Gastrocnemius medialis (tissue), 4 donors: ENCODE data around the gene COPS9.

Source experiments
- POLR2A ChIP-seq, 2 donors: fragments of 450-650 bp; IDR thresholded peaks; one replicate each; pipeline ENCODE4 v1.6.1; 2017; ENCODE audit warnings: antibody characterized with exemption in 2 of 2, mild to moderate bottlenecking in 2 of 2, moderate library complexity in 2 of 2
- TF ChIP-seq, protein P1 (sequence below), 5 experiments: fragments of 450-650 bp in 3 of 5; fragments of 200-600 bp in 2 of 5; sonication (generic) in 2 of 5; IDR thresholded peaks in 4 of 5; conservative IDR thresholded peaks in 1 of 5; 1 replicate in 4 of 5; 2 replicates in 1 of 5; pipeline ENCODE4 v1.5.1; 2016 to 2019; ENCODE audit warnings: antibody characterized with exemption in 5 of 5, mild to moderate bottlenecking in 3 of 5, moderate library complexity in 3 of 5

GRCh38 chr2:240146141-240146561 lies 10.0 kb upstream of the COPS9 start:
- TF ChIP-seq, protein P1, sequence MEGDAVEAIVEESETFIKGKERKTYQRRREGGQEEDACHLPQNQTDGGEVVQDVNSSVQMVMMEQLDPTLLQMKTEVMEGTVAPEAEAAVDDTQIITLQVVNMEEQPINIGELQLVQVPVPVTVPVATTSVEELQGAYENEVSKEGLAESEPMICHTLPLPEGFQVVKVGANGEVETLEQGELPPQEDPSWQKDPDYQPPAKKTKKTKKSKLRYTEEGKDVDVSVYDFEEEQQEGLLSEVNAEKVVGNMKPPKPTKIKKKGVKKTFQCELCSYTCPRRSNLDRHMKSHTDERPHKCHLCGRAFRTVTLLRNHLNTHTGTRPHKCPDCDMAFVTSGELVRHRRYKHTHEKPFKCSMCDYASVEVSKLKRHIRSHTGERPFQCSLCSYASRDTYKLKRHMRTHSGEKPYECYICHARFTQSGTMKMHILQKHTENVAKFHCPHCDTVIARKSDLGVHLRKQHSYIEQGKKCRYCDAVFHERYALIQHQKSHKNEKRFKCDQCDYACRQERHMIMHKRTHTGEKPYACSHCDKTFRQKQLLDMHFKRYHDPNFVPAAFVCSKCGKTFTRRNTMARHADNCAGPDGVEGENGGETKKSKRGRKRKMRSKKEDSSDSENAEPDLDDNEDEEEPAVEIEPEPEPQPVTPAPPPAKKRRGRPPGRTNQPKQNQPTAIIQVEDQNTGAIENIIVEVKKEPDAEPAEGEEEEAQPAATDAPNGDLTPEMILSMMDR (IDR thresholded peaks at IDR 0.05 in 4 of 5, conservative IDR thresholded peaks at IDR 0.05 in 1 of 5): no peak
- TF ChIP-seq POLR2A (IDR thresholded peaks at IDR 0.05): no peak
